ENCODE results near the gene CA5A. TPM values are rescaled to one million over a fixed set of nuclear protein-coding genes. Genes with fewer than 3 reads are reported as not detected.
"Not testable (repeated sequence)": the region's sequence is repeated elsewhere in the genome, so short reads cannot be mapped to it uniquely, and the experiment has no call there.

CA5A gene
- total and polyA plus RNA-seq, 2 of the 13 experiments (the other 11 are each of a cell fraction or from before 2014, with no cell fraction given): 66.8 to 106 TPM

DNA sequence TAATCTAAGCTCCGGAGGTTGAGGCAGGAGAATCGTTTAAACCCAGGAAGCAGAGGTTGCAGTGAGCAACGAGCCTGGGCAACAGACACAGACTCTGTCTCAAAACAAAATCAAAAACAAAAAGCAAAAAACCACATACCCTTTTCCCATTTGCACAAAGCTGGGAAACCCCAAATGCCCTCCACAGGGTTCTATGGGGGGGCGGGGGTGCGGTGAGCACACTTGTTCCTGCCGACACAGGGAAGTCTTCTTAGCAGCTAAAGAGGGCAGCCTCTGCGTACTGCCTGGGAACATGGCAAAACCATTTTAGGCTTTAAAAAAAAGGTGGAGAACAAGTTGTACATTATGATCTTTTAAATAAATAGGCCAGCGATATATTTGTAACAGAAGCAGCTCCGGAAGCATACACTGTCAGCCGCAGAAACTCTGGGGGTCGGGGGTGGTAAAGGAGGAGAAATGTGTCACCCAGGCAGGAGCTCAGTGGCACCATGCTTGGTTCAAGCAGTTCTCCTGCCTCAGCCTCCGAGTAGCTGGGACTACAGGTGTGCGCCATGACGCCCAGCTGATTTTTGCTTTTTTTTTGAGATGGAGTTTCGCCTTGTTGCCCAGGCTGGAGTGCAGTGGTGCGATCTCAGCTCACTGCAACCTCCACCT is 70.3 kb downstream of the CA5A start:
- H3K9ac ChIP-seq (ENCODE audit: insufficient read depth, low read depth, low read length): peak overlapping the region; percentile 63
- peak overlapping the region; percentile 45 for H3K27ac ChIP-seq (ENCODE audit: extremely low read length, insufficient read depth, low read length)

More for the DNA sequence above, 70.3 kb downstream of the CA5A start:
- ChIA-PET CTCF (ENCODE audit: low intra/inter-chr PET ratio, low total read pairs) (interaction anchor here (1.3 kb wide), 1 partner anchor 16 kb away, joined by 8 read pairs; no protein-coding TSS in a partner anchor), POLR2A (interaction anchor here (0.6 to 13.8 kb wide), 6 partner anchors 8 to 387 kb away, joined by 3 to 399 read pairs (median 97); no protein-coding TSS in a partner anchor)
- ATAC-seq; H2AFZ ChIP-seq (ENCODE audit: low read length); H3K36me3 ChIP-seq (replicated peaks in 1 of 2; ENCODE audit: control insufficient read depth in 1 of 2, insufficient read depth in 2 of 2, low read length in 2 of 2); FAIRE-seq; BruUV-seq (replicated peaks); H3K9me3 ChIP-seq (ENCODE audit: low read length); intact Hi-C loops (cut with micrococcal nuclease; ENCODE audit: unreplicated experiment); DNase-seq (ENCODE audit: low spot score); H3K27me3 ChIP-seq (ENCODE audit: control insufficient read depth in 1 of 2, insufficient read depth in 2 of 2, low read length in 2 of 2): not testable (repeated sequence)
- peak overlapping the region; percentile 46 to 85 (median 67) for H3K4me3 ChIP-seq (replicated peaks in 1 of 3; ENCODE audit: insufficient read depth in 1 of 3, low read depth in 2 of 3, low read length in 3 of 3)
- peaks cover 77% of the 10 kb centered on the region for H3K79me2 ChIP-seq (ENCODE audit: insufficient read depth, low read length)
- peaks cover 54% of the 10 kb centered on the region for H4K20me1 ChIP-seq (ENCODE audit: insufficient read depth, low read length)
- H3K4me2 ChIP-seq (ENCODE audit: low read depth, low read length): peak overlapping the region; percentile 71
- in situ Hi-C loops (cut with HindIII; ENCODE audit: extremely low pct_ligation_motif_present, low pct_unique_long_range_greater_than_20kb): loop anchor here (25.0 kb wide), 1 partner anchor 479 kb away; the partner anchor contains the start of genes FBXO31 and MAP1LC3B
- peaks cover 68% of the 10 kb centered on the region for H3K4me1 ChIP-seq (ENCODE audit: insufficient read depth, low read length)
- TF ChIP-seq FOXK2 (IDR thresholded peaks at IDR 0.05): peak; percentile 17; the same call in 1 of the 2 replicates
- 0 out of 2 replicates have a peak, but pooled peaks have one; percentile 33 for TF ChIP-seq ZNF563 (CRISPR knock-in tag; IDR thresholded peaks at IDR 0.05)
- 0 out of 2 replicates have a peak, but pooled peaks have one; percentile 17 for TF ChIP-seq ZNF501 (CRISPR knock-in tag; IDR thresholded peaks at IDR 0.05)
- TF ChIP-seq, protein P1, sequence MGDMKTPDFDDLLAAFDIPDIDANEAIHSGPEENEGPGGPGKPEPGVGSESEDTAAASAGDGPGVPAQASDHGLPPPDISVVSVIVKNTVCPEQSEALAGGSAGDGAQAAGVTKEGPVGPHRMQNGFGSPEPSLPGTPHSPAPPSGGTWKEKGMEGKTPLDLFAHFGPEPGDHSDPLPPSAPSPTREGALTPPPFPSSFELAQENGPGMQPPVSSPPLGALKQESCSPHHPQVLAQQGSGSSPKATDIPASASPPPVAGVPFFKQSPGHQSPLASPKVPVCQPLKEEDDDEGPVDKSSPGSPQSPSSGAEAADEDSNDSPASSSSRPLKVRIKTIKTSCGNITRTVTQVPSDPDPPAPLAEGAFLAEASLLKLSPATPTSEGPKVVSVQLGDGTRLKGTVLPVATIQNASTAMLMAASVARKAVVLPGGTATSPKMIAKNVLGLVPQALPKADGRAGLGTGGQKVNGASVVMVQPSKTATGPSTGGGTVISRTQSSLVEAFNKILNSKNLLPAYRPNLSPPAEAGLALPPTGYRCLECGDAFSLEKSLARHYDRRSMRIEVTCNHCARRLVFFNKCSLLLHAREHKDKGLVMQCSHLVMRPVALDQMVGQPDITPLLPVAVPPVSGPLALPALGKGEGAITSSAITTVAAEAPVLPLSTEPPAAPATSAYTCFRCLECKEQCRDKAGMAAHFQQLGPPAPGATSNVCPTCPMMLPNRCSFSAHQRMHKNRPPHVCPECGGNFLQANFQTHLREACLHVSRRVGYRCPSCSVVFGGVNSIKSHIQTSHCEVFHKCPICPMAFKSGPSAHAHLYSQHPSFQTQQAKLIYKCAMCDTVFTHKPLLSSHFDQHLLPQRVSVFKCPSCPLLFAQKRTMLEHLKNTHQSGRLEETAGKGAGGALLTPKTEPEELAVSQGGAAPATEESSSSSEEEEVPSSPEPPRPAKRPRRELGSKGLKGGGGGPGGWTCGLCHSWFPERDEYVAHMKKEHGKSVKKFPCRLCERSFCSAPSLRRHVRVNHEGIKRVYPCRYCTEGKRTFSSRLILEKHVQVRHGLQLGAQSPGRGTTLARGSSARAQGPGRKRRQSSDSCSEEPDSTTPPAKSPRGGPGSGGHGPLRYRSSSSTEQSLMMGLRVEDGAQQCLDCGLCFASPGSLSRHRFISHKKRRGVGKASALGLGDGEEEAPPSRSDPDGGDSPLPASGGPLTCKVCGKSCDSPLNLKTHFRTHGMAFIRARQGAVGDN (CRISPR knock-in tag; IDR thresholded peaks at IDR 0.05): peak; percentile 38
- WGBS (ENCODE audit: low lambda C conversion rate): 39% methylated on average over 16 of the region's 16 CpGs
